ENCODE data around the gene SEC11C. TPM values are rescaled to one million over a fixed set of nuclear protein-coding genes. Genes with fewer than 3 reads are reported as not detected.

The SEC11C gene
- polyA plus RNA-seq, 1 of the 3 experiments (the other 2 are of a cell fraction), result 21.7 TPM

- no peaks in the 10 kb centered on the region for H3K36me3 ChIP-seq (replicated peaks in 1 of 2; ENCODE audit: control insufficient read depth in 1 of 2, insufficient read depth in 2 of 2, low read length in 1 of 2)
- ChIA-PET POLR2A (interaction anchor here (0.8 kb wide), 1 partner anchor 51 kb away, joined by 3 read pairs; no protein-coding TSS in a partner anchor), CTCF (interaction anchor here (0.6 to 1.6 kb wide), 4 partner anchors 13 to 107 kb away, joined by 3 to 5 read pairs (median 4); no protein-coding TSS in a partner anchor)
- no peak for DNase-seq
- no peak overlapping the region for H3K4me2 ChIP-seq
- H3K4me3 ChIP-seq (ENCODE audit: low read depth in 2 of 2, low read length in 1 of 2), result no peak overlapping the region
- H3F3A ChIP-seq (replicated peaks; ENCODE audit: insufficient read depth), result peaks cover 6% of the 10 kb centered on the region
- H3K27ac ChIP-seq (ENCODE audit: low read depth in 2 of 2, low read length in 1 of 2), result no peak overlapping the region
- H3K4me1 ChIP-seq (ENCODE audit: control insufficient read depth in 1 of 2, insufficient read depth in 2 of 2, low read depth in 1 of 2, low read length in 1 of 2), result peaks cover 0 to 14% of the 10 kb centered on the region in 2 experiments; a peak in 2 of 4 replicates
- H3K27me3 ChIP-seq (ENCODE audit: insufficient read depth), result no peaks in the 10 kb centered on the region
- H3K9ac ChIP-seq, result no peak overlapping the region
- WGBS (ENCODE audit: low lambda C conversion rate), result 89% methylated on average over 4 of the region's 4 CpGs
- H3K9me3 ChIP-seq, result peaks cover 22% of the 10 kb centered on the region
- H3K9me2 ChIP-seq, result no peaks in the 10 kb centered on the region
- TF ChIP-seq ELF1 (IDR thresholded peaks at IDR 0.05), result no peak
- TF ChIP-seq EZH2phosphoT487 (IDR thresholded peaks at IDR 0.05; ENCODE audit: borderline replicate concordance, low read depth), result no peak
- TF ChIP-seq, protein P1, sequence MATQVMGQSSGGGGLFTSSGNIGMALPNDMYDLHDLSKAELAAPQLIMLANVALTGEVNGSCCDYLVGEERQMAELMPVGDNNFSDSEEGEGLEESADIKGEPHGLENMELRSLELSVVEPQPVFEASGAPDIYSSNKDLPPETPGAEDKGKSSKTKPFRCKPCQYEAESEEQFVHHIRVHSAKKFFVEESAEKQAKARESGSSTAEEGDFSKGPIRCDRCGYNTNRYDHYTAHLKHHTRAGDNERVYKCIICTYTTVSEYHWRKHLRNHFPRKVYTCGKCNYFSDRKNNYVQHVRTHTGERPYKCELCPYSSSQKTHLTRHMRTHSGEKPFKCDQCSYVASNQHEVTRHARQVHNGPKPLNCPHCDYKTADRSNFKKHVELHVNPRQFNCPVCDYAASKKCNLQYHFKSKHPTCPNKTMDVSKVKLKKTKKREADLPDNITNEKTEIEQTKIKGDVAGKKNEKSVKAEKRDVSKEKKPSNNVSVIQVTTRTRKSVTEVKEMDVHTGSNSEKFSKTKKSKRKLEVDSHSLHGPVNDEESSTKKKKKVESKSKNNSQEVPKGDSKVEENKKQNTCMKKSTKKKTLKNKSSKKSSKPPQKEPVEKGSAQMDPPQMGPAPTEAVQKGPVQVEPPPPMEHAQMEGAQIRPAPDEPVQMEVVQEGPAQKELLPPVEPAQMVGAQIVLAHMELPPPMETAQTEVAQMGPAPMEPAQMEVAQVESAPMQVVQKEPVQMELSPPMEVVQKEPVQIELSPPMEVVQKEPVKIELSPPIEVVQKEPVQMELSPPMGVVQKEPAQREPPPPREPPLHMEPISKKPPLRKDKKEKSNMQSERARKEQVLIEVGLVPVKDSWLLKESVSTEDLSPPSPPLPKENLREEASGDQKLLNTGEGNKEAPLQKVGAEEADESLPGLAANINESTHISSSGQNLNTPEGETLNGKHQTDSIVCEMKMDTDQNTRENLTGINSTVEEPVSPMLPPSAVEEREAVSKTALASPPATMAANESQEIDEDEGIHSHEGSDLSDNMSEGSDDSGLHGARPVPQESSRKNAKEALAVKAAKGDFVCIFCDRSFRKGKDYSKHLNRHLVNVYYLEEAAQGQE (IDR thresholded peaks at IDR 0.05; ENCODE audit: low read depth, low read length), result no peak
- no peak for TF ChIP-seq YY1 (IDR thresholded peaks at IDR 0.05; ENCODE audit: low read depth)
- no peak for TF ChIP-seq MXI1 (IDR thresholded peaks at IDR 0.05; ENCODE audit: low read depth, low read length)
- no peak for TF ChIP-seq MAX (IDR thresholded peaks at IDR 0.05; ENCODE audit: low read depth)
- TF ChIP-seq TAF1 (IDR thresholded peaks at IDR 0.05; ENCODE audit: borderline replicate concordance, low read depth, low read length), result no peak
- TF ChIP-seq IRF3 (IDR thresholded peaks at IDR 0.05; ENCODE audit: low read depth, low read length), result no peak
- TF ChIP-seq CHD2 (IDR thresholded peaks at IDR 0.05; ENCODE audit: low read length, partially characterized antibody), result no peak
- TF ChIP-seq FOXJ3 (CRISPR knock-in tag; IDR thresholded peaks at IDR 0.05), result no peak
- no peak for TF ChIP-seq RAD21 (IDR thresholded peaks at IDR 0.05; ENCODE audit: low read length)
- no peak for TF ChIP-seq MEF2A (IDR thresholded peaks at IDR 0.05; ENCODE audit: borderline replicate concordance, low read depth)
- TF ChIP-seq RCOR1 (IDR thresholded peaks at IDR 0.05; ENCODE audit: low read length), result no peak
- TF ChIP-seq TCF12 (IDR thresholded peaks at IDR 0.05), result no peak
- TF ChIP-seq, protein P2, sequence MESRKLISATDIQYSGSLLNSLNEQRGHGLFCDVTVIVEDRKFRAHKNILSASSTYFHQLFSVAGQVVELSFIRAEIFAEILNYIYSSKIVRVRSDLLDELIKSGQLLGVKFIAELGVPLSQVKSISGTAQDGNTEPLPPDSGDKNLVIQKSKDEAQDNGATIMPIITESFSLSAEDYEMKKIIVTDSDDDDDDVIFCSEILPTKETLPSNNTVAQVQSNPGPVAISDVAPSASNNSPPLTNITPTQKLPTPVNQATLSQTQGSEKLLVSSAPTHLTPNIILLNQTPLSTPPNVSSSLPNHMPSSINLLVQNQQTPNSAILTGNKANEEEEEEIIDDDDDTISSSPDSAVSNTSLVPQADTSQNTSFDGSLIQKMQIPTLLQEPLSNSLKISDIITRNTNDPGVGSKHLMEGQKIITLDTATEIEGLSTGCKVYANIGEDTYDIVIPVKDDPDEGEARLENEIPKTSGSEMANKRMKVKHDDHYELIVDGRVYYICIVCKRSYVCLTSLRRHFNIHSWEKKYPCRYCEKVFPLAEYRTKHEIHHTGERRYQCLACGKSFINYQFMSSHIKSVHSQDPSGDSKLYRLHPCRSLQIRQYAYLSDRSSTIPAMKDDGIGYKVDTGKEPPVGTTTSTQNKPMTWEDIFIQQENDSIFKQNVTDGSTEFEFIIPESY (IDR thresholded peaks at IDR 0.05; ENCODE audit: borderline replicate concordance, low read depth), result no peak
- no peak overlapping the region for H2AFZ ChIP-seq (ENCODE audit: low read depth)
- no peaks in the 10 kb centered on the region for H4K20me1 ChIP-seq (ENCODE audit: insufficient read depth)
- no peaks in the 10 kb centered on the region for H3K79me2 ChIP-seq (ENCODE audit: insufficient read depth)
Observed at GRCh38 chr18:59177485-59177884, 37.8 kb downstream of the SEC11C start.

Data from SK-N-SH (cell line).